Adrenal gland (tissue), 5 donors: ENCODE data around the gene LRRC28.

Experiments
- POLR2A ChIP-seq, 2 donors: fragments of 450-650 bp; IDR thresholded peaks; one replicate each; pipeline ENCODE4 v1.6.1; 2017; ENCODE audit warnings: antibody characterized with exemption in 2 of 2, mild to moderate bottlenecking in 2 of 2, moderate library complexity in 1 of 2
- TF ChIP-seq, protein P1 (sequence below), 6 experiments: fragments of 450-650 bp in 4 of 6; fragments of 200-600 bp in 2 of 6; sonication (generic) in 1 of 6; IDR thresholded peaks; 1 replicate in 5 of 6; 2 replicates in 1 of 6; pipeline versions ENCODE4 v1.5.1 to v1.8.0; 2016 to 2021; ENCODE audit warnings: antibody characterized with exemption in 6 of 6, mild to moderate bottlenecking in 2 of 6, moderate library complexity in 1 of 6
- donor health status: DM: no; HTN: no; CAD: no.

DNA sequence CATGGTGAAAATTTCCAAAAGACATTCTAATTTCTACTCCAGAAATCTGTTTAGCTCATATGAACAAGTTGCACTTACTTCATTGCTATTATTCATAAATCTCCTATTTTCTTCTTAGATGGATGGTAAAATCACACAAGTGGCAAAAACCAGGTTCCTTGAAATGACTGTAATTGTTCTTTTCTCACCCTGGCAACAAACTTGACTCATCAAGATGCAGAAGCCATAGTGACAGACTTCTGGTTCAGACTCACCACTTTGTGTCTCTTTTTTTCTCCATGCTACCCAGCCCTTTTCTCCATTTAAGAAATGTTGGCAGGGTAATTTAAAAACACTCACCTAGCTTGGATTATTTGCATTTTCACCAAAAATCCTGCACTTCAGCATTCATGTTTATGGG, 82.1 kb downstream of the LRRC28 start:
- TF ChIP-seq, protein P1, sequence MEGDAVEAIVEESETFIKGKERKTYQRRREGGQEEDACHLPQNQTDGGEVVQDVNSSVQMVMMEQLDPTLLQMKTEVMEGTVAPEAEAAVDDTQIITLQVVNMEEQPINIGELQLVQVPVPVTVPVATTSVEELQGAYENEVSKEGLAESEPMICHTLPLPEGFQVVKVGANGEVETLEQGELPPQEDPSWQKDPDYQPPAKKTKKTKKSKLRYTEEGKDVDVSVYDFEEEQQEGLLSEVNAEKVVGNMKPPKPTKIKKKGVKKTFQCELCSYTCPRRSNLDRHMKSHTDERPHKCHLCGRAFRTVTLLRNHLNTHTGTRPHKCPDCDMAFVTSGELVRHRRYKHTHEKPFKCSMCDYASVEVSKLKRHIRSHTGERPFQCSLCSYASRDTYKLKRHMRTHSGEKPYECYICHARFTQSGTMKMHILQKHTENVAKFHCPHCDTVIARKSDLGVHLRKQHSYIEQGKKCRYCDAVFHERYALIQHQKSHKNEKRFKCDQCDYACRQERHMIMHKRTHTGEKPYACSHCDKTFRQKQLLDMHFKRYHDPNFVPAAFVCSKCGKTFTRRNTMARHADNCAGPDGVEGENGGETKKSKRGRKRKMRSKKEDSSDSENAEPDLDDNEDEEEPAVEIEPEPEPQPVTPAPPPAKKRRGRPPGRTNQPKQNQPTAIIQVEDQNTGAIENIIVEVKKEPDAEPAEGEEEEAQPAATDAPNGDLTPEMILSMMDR (IDR thresholded peaks at IDR 0.05) = no peak
- TF ChIP-seq POLR2A (IDR thresholded peaks at IDR 0.05) = no peak
